HG03521 (cell line): ENCODE measurements around the gene WDR70.
"Not testable (repeated sequence)": the region's sequence is repeated elsewhere in the genome, so short reads cannot be mapped to it uniquely, and the experiment has no call there.

Experiments used
- ATAC-seq: cut with Tn5 transposase; IDR thresholded peaks from one replicate; pipeline ENCODE4 v1.9.1; 2021; ENCODE audit warnings: mild to moderate bottlenecking, moderate library complexity; ENCODE audit not compliant: unreplicated experiment

Gene WDR70

GRCh38 chr5:37628876-37629275 is 249.8 kb downstream of the WDR70 start:
- no peak for ATAC-seq

GRCh38 chr5:37631939-37632338 is 252.8 kb downstream of the WDR70 start:
- ATAC-seq, result no peak

- ATAC-seq, result no peak
Observed at GRCh38 chr5:37637165-37637845, 258.2 kb downstream of the WDR70 start.

GRCh38 chr5:37638897-37639296 is 259.8 kb downstream of the WDR70 start:
- no peak for ATAC-seq

GRCh38 chr5:37640088-37640487 is 261.0 kb downstream of the WDR70 start:
- no peak for ATAC-seq

GRCh38 chr5:37641933-37642332 is 262.8 kb downstream of the WDR70 start:
- no peak for ATAC-seq

- ATAC-seq, result no peak
Observed at GRCh38 chr5:37645707-37646106, 266.6 kb downstream of the WDR70 start.

- not testable (repeated sequence) for ATAC-seq
Observed at GRCh38 chr5:37654566-37654965, 275.4 kb downstream of the WDR70 start.

- ATAC-seq, result no peak
Observed at GRCh38 chr5:37657046-37657445, 277.9 kb downstream of the WDR70 start.

GRCh38 chr5:37658440-37658839 is 279.3 kb downstream of the WDR70 start:
- ATAC-seq, result no peak

GRCh38 chr5:37660319-37660718 is 281.2 kb downstream of the WDR70 start:
- ATAC-seq, result no peak

GRCh38 chr5:37661227-37661920 is 282.3 kb downstream of the WDR70 start:
- ATAC-seq, result no peak

GRCh38 chr5:37661951-37662350 is 282.8 kb downstream of the WDR70 start:
- no peak for ATAC-seq

GRCh38 chr5:37662362-37662761 is 283.2 kb downstream of the WDR70 start:
- ATAC-seq, result no peak

- ATAC-seq, result no peak
Observed at GRCh38 chr5:37662789-37663485, 283.8 kb downstream of the WDR70 start.

GRCh38 chr5:37663538-37663937 is 284.4 kb downstream of the WDR70 start:
- no peak for ATAC-seq

- no peak for ATAC-seq
Observed at GRCh38 chr5:37664551-37664950, 285.4 kb downstream of the WDR70 start.

GRCh38 chr5:37665272-37665671 is 286.2 kb downstream of the WDR70 start:
- no peak for ATAC-seq

GRCh38 chr5:37665889-37666288 is 286.8 kb downstream of the WDR70 start:
- ATAC-seq, result no peak

- ATAC-seq, result no peak
Observed at GRCh38 chr5:37667430-37667829, 288.3 kb downstream of the WDR70 start.

- ATAC-seq, result no peak
Observed at GRCh38 chr5:37667846-37668245, 288.7 kb downstream of the WDR70 start.

GRCh38 chr5:37668524-37669047 is 289.5 kb downstream of the WDR70 start:
- ATAC-seq, result no peak
